ENCODE measurements around the gene NAA38.

DNA sequence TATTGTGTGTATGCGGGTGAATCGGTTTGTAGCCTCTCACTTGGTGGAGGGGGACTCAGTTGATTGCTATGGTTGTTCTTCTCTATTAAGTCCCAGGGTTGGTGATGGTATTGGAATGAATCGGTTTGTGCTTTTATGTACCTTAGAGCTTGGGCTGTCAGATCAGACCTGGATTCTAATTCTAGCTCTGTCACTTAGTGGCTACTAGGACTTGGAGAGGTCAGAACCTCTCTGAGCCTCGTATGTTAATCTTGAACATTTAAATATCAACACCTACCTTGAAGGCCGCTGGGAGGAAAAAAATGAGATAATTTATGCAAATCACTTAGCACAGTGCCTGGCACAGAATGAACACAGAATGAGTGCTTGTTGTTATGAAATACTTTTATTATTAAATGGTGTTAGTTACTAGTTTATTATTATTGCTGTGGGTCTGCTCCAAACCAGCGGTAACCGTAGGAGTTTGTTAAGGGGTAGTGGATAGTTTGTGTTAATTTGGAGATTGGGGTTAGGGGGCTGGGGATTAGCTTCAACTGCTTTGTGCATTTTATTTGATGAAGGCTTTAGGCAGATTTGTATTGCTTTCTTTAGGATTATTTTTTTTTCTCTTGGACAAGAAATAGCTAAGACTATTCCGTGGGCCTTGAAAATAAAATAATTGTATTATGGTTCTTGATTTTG is 19.8 kb downstream of the NAA38 start:
- TF ChIP-seq, protein P1, sequence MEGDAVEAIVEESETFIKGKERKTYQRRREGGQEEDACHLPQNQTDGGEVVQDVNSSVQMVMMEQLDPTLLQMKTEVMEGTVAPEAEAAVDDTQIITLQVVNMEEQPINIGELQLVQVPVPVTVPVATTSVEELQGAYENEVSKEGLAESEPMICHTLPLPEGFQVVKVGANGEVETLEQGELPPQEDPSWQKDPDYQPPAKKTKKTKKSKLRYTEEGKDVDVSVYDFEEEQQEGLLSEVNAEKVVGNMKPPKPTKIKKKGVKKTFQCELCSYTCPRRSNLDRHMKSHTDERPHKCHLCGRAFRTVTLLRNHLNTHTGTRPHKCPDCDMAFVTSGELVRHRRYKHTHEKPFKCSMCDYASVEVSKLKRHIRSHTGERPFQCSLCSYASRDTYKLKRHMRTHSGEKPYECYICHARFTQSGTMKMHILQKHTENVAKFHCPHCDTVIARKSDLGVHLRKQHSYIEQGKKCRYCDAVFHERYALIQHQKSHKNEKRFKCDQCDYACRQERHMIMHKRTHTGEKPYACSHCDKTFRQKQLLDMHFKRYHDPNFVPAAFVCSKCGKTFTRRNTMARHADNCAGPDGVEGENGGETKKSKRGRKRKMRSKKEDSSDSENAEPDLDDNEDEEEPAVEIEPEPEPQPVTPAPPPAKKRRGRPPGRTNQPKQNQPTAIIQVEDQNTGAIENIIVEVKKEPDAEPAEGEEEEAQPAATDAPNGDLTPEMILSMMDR (IDR thresholded peaks at IDR 0.05; ENCODE audit: low read depth, low read length) = no peak
- TF ChIP-seq POLR2A (IDR thresholded peaks at IDR 0.05; ENCODE audit: extremely low read depth, insufficient read length) (no peak), MYC (IDR thresholded peaks at IDR 0.05; ENCODE audit: low read depth, low read length) (no peak)
- TF ChIP-seq, protein P2, sequence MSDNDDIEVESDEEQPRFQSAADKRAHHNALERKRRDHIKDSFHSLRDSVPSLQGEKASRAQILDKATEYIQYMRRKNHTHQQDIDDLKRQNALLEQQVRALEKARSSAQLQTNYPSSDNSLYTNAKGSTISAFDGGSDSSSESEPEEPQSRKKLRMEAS (IDR thresholded peaks at IDR 0.05; ENCODE audit: low read depth, low read length) = no peak
